ENCODE data around the gene PEF1.
"Not testable (repeated sequence)": the region's sequence is repeated elsewhere in the genome, so short reads cannot be mapped to it uniquely, and the experiment has no call there.

The PEF1 gene

GRCh38 chr1:31602081-31602480 is 42.6 kb downstream of the PEF1 start:
- DNase-seq: no peak

GRCh38 chr1:31600641-31601040 is 44.0 kb downstream of the PEF1 start:
- no peak for DNase-seq

- no peak for DNase-seq
These were observed 45.7 kb downstream of the PEF1 start for GRCh38 chr1:31598980-31599379.

- DNase-seq: no peak
These were observed 48.0 kb downstream of the PEF1 start for GRCh38 chr1:31596737-31597097.

- peak; percentile 16 to 49 for DNase-seq
These were observed 48.6 kb downstream of the PEF1 start for GRCh38 chr1:31595836-31596736.

- DNase-seq: peak; percentile 19 to 51
These were observed 50.7 kb downstream of the PEF1 start for GRCh38 chr1:31593770-31594632.

- no peak for DNase-seq
These were observed 51.5 kb downstream of the PEF1 start for GRCh38 chr1:31593136-31593665.

GRCh38 chr1:31592132-31592531 is 52.5 kb downstream of the PEF1 start:
- DNase-seq: no peak

GRCh38 chr1:31591425-31592093 is 53.1 kb downstream of the PEF1 start:
- no peak for DNase-seq

- DNase-seq: no peak
These were observed 55.7 kb downstream of the PEF1 start for GRCh38 chr1:31588751-31589515.

- peak in 1 of 2 experiments; percentile 52 for DNase-seq
These were observed 56.8 kb downstream of the PEF1 start for GRCh38 chr1:31587720-31588423.

- not testable (repeated sequence) for DNase-seq
These were observed 57.4 kb downstream of the PEF1 start for GRCh38 chr1:31587328-31587699.

- DNase-seq: no peak
These were observed 58.0 kb downstream of the PEF1 start for GRCh38 chr1:31586376-31587327.

- DNase-seq: no peak
These were observed 58.8 kb downstream of the PEF1 start for GRCh38 chr1:31585736-31586365.

GRCh38 chr1:31584869-31585735 is 59.6 kb downstream of the PEF1 start:
- no peak for DNase-seq

GRCh38 chr1:31583995-31584868 is 60.4 kb downstream of the PEF1 start:
- DNase-seq: no peak

- DNase-seq: no peak
These were observed 61.3 kb downstream of the PEF1 start for GRCh38 chr1:31583082-31583994.

All from NCI-H524 (cell line).